ENCODE data around the gene DYNLL2.
"Not testable (repeated sequence)": the region's sequence is repeated elsewhere in the genome, so short reads cannot be mapped to it uniquely, and the experiment has no call there.

Gene DYNLL2

GRCh38 chr17:58110012-58110411, 26.8 kb downstream of the DYNLL2 start:
- Histone ChIP-seq H3K36me3 (ENCODE audit: insufficient read depth, low read length) (no peaks in the 10 kb centered on the region), H3K4me3 (ENCODE audit: low read length) (no peak overlapping the region), H3K9ac (ENCODE audit: low read depth, low read length) (no peak overlapping the region), H3K4me2 (ENCODE audit: low read length) (no peak overlapping the region), H3K4me1 (ENCODE audit: control insufficient read depth, insufficient read depth, low read length) (no peaks in the 10 kb centered on the region), H3K27me3 (ENCODE audit: control insufficient read depth, insufficient read depth, low read length) (peaks cover 28% of the 10 kb centered on the region), H3K9me3 (replicated peaks; ENCODE audit: low read length) (no peaks in the 10 kb centered on the region)

- H3K9me3 ChIP-seq (replicated peaks; ENCODE audit: low read length) = no peaks in the 10 kb centered on the region
- H3K4me3 ChIP-seq (ENCODE audit: low read length) = no peak overlapping the region
- no peak overlapping the region for H3K4me2 ChIP-seq (ENCODE audit: low read length)
- H3K36me3 ChIP-seq (ENCODE audit: insufficient read depth, low read length) = no peaks in the 10 kb centered on the region
- peaks cover 37% of the 10 kb centered on the region for H3K27me3 ChIP-seq (ENCODE audit: control insufficient read depth, insufficient read depth, low read length)
- H3K9ac ChIP-seq (ENCODE audit: low read depth, low read length) = no peak overlapping the region
- no peaks in the 10 kb centered on the region for H3K4me1 ChIP-seq (ENCODE audit: control insufficient read depth, insufficient read depth, low read length)
Observed at GRCh38 chr17:58111676-58112075, 28.5 kb downstream of the DYNLL2 start.

- Histone ChIP-seq H3K36me3 (ENCODE audit: insufficient read depth, low read length) (no peaks in the 10 kb centered on the region), H3K4me2 (ENCODE audit: low read length) (no peak overlapping the region), H3K9ac (ENCODE audit: low read depth, low read length) (no peak overlapping the region), H3K4me3 (ENCODE audit: low read length) (no peak overlapping the region), H3K4me1 (ENCODE audit: control insufficient read depth, insufficient read depth, low read length) (no peaks in the 10 kb centered on the region), H3K9me3 (replicated peaks; ENCODE audit: low read length) (no peaks in the 10 kb centered on the region), H3K27me3 (ENCODE audit: control insufficient read depth, insufficient read depth, low read length) (peaks cover 44% of the 10 kb centered on the region)
Observed at GRCh38 chr17:58112970-58113631, 29.9 kb downstream of the DYNLL2 start.

GRCh38 chr17:58113947-58114346, 30.7 kb downstream of the DYNLL2 start:
- Histone ChIP-seq H3K4me2 (ENCODE audit: low read length) (no peak overlapping the region), H3K9ac (ENCODE audit: low read depth, low read length) (no peak overlapping the region), H3K36me3 (ENCODE audit: insufficient read depth, low read length) (no peaks in the 10 kb centered on the region), H3K4me1 (ENCODE audit: control insufficient read depth, insufficient read depth, low read length) (no peaks in the 10 kb centered on the region), H3K4me3 (ENCODE audit: low read length) (no peak overlapping the region), H3K27me3 (ENCODE audit: control insufficient read depth, insufficient read depth, low read length) (peaks cover 44% of the 10 kb centered on the region), H3K9me3 (replicated peaks; ENCODE audit: low read length) (no peaks in the 10 kb centered on the region)

GRCh38 chr17:58117382-58117781, 34.2 kb downstream of the DYNLL2 start:
- Histone ChIP-seq H3K4me2 (ENCODE audit: low read length) (no peak overlapping the region), H3K27me3 (ENCODE audit: control insufficient read depth, insufficient read depth, low read length) (peaks cover 41% of the 10 kb centered on the region), H3K9ac (ENCODE audit: low read depth, low read length) (no peak overlapping the region), H3K36me3 (ENCODE audit: insufficient read depth, low read length) (no peaks in the 10 kb centered on the region), H3K9me3 (replicated peaks; ENCODE audit: low read length) (no peaks in the 10 kb centered on the region), H3K4me3 (ENCODE audit: low read length) (no peak overlapping the region), H3K4me1 (ENCODE audit: control insufficient read depth, insufficient read depth, low read length) (no peaks in the 10 kb centered on the region)

GRCh38 chr17:58119491-58119890, 36.3 kb downstream of the DYNLL2 start:
- Histone ChIP-seq H3K4me3 (ENCODE audit: low read length) (no peak overlapping the region), H3K9me3 (replicated peaks; ENCODE audit: low read length) (no peaks in the 10 kb centered on the region), H3K9ac (ENCODE audit: low read depth, low read length) (no peak overlapping the region), H3K27me3 (ENCODE audit: control insufficient read depth, insufficient read depth, low read length) (peaks cover 35% of the 10 kb centered on the region), H3K36me3 (ENCODE audit: insufficient read depth, low read length) (no peaks in the 10 kb centered on the region), H3K4me2 (ENCODE audit: low read length) (no peak overlapping the region), H3K4me1 (ENCODE audit: control insufficient read depth, insufficient read depth, low read length) (no peaks in the 10 kb centered on the region)

- no peak overlapping the region for H3K4me3 ChIP-seq (ENCODE audit: low read length)
- no peaks in the 10 kb centered on the region for H3K9me3 ChIP-seq (replicated peaks; ENCODE audit: low read length)
- no peak overlapping the region for H3K9ac ChIP-seq (ENCODE audit: low read depth, low read length)
- H3K4me1 ChIP-seq (ENCODE audit: control insufficient read depth, insufficient read depth, low read length) = no peaks in the 10 kb centered on the region
- no peaks in the 10 kb centered on the region for H3K36me3 ChIP-seq (ENCODE audit: insufficient read depth, low read length)
- peaks cover 28% of the 10 kb centered on the region for H3K27me3 ChIP-seq (ENCODE audit: control insufficient read depth, insufficient read depth, low read length)
- H3K4me2 ChIP-seq (ENCODE audit: low read length) = no peak overlapping the region
Observed at GRCh38 chr17:58120195-58120822, 37.1 kb downstream of the DYNLL2 start.

- no peak overlapping the region for H3K9ac ChIP-seq (ENCODE audit: low read depth, low read length)
Observed at GRCh38 chr17:58121925-58122324, 38.7 kb downstream of the DYNLL2 start.

GRCh38 chr17:58127846-58128245, 44.6 kb downstream of the DYNLL2 start:
- no peaks in the 10 kb centered on the region for H3K36me3 ChIP-seq (ENCODE audit: insufficient read depth, low read length)

More at GRCh38 chr17:58121925-58122324, 38.7 kb downstream of the DYNLL2 start:
- H3K9me3 ChIP-seq (replicated peaks; ENCODE audit: low read length) = no peaks in the 10 kb centered on the region
- H3K4me3 ChIP-seq (ENCODE audit: low read length) = no peak overlapping the region
- no peak overlapping the region for H3K4me2 ChIP-seq (ENCODE audit: low read length)
- H3K27me3 ChIP-seq (ENCODE audit: control insufficient read depth, insufficient read depth, low read length) = peaks cover 34% of the 10 kb centered on the region
- no peaks in the 10 kb centered on the region for H3K36me3 ChIP-seq (ENCODE audit: insufficient read depth, low read length)
- no peaks in the 10 kb centered on the region for H3K4me1 ChIP-seq (ENCODE audit: control insufficient read depth, insufficient read depth, low read length)

GRCh38 chr17:58132697-58133096, 49.5 kb downstream of the DYNLL2 start:
- not testable (repeated sequence) for H3K9ac ChIP-seq (ENCODE audit: low read depth, low read length); H3K4me2 ChIP-seq (ENCODE audit: low read length); H3K4me3 ChIP-seq (ENCODE audit: low read length); H3K9me3 ChIP-seq (replicated peaks; ENCODE audit: low read length); H3K36me3 ChIP-seq (ENCODE audit: insufficient read depth, low read length); H3K4me1 ChIP-seq (ENCODE audit: control insufficient read depth, insufficient read depth, low read length)
- H3K27me3 ChIP-seq (ENCODE audit: control insufficient read depth, insufficient read depth, low read length) = peaks cover 33% of the 10 kb centered on the region

More at GRCh38 chr17:58127846-58128245, 44.6 kb downstream of the DYNLL2 start:
- Histone ChIP-seq H3K9ac (ENCODE audit: low read depth, low read length) (no peak overlapping the region), H3K27me3 (ENCODE audit: control insufficient read depth, insufficient read depth, low read length) (peaks cover 40% of the 10 kb centered on the region), H3K4me1 (ENCODE audit: control insufficient read depth, insufficient read depth, low read length) (no peaks in the 10 kb centered on the region), H3K4me3 (ENCODE audit: low read length) (no peak overlapping the region), H3K9me3 (replicated peaks; ENCODE audit: low read length) (no peaks in the 10 kb centered on the region), H3K4me2 (ENCODE audit: low read length) (no peak overlapping the region)

GRCh38 chr17:58136669-58137279, 53.6 kb downstream of the DYNLL2 start:
- Histone ChIP-seq H3K4me3 (ENCODE audit: low read length) (no peak overlapping the region), H3K36me3 (ENCODE audit: insufficient read depth, low read length) (no peaks in the 10 kb centered on the region), H3K9ac (ENCODE audit: low read depth, low read length) (no peak overlapping the region), H3K4me1 (ENCODE audit: control insufficient read depth, insufficient read depth, low read length) (no peaks in the 10 kb centered on the region), H3K4me2 (ENCODE audit: low read length) (no peak overlapping the region), H3K27me3 (ENCODE audit: control insufficient read depth, insufficient read depth, low read length) (peaks cover 25% of the 10 kb centered on the region), H3K9me3 (replicated peaks; ENCODE audit: low read length) (no peaks in the 10 kb centered on the region)

Data from skeletal muscle satellite cell (primary cell).